Right lobe of liver (tissue), 4 donors: ENCODE data around the gene MAP2K6.

Experiments used
- POLR2A ChIP-seq: fragments of 450-650 bp; IDR thresholded peaks from one replicate; pipeline ENCODE4 v1.6.1; 2017; ENCODE audit warnings: antibody characterized with exemption, mild to moderate bottlenecking
- TF ChIP-seq, protein P1 (sequence below), 4 donors: fragments of 200-600 bp in 3 of 4; fragments of 450-650 bp in 1 of 4; IDR thresholded peaks; one replicate each; pipeline versions ENCODE4 v1.5.1 to v1.8.0; 2016 to 2022; ENCODE audit warnings: antibody characterized with exemption in 4 of 4, mild to moderate bottlenecking in 2 of 4
- donor health status: DM: no; HTN: no; CAD: no.
- donor health status: DM: no; HTN: no; CAD: no.
- donor health status: DM: no; HTN: yes; CAD: no.

DNA sequence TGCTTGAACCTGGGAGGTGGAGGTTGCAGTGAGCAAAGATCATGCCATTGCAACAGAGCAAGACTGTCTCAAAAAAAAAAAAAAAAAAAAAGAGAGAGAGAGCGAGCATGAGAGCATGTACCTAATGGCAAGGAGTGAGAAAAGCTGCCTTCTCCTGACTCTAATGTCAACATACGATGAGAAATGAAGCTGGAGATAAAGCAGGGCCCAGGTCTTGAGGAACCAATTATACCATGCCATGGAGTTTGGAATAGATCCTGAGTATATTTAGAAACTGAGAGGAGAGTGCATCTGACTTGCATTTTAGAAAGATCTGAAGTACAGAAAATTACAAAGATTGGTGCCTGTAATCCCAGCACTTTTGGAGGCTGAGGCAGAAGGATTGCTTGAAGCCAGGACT is 3.8 kb upstream of the MAP2K6 start:
- TF ChIP-seq, protein P1, sequence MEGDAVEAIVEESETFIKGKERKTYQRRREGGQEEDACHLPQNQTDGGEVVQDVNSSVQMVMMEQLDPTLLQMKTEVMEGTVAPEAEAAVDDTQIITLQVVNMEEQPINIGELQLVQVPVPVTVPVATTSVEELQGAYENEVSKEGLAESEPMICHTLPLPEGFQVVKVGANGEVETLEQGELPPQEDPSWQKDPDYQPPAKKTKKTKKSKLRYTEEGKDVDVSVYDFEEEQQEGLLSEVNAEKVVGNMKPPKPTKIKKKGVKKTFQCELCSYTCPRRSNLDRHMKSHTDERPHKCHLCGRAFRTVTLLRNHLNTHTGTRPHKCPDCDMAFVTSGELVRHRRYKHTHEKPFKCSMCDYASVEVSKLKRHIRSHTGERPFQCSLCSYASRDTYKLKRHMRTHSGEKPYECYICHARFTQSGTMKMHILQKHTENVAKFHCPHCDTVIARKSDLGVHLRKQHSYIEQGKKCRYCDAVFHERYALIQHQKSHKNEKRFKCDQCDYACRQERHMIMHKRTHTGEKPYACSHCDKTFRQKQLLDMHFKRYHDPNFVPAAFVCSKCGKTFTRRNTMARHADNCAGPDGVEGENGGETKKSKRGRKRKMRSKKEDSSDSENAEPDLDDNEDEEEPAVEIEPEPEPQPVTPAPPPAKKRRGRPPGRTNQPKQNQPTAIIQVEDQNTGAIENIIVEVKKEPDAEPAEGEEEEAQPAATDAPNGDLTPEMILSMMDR (IDR thresholded peaks at IDR 0.05) = no peak
- no peak for TF ChIP-seq POLR2A
